GM19395 (cell line): ENCODE measurements around the gene FSIP1.

Source experiments
- ATAC-seq: cut with Tn5 transposase; IDR thresholded peaks from one replicate; pipeline ENCODE4 v1.9.1; 2021; ENCODE audit warnings: mild to moderate bottlenecking, moderate library complexity; ENCODE audit not compliant: unreplicated experiment

FSIP1 gene

GRCh38 chr15:39651881-39652280 lies 130.8 kb downstream of the FSIP1 start:
- ATAC-seq = no peak

- no peak for ATAC-seq
Measured at GRCh38 chr15:39651295-39651694, 131.3 kb downstream of the FSIP1 start.

DNA sequence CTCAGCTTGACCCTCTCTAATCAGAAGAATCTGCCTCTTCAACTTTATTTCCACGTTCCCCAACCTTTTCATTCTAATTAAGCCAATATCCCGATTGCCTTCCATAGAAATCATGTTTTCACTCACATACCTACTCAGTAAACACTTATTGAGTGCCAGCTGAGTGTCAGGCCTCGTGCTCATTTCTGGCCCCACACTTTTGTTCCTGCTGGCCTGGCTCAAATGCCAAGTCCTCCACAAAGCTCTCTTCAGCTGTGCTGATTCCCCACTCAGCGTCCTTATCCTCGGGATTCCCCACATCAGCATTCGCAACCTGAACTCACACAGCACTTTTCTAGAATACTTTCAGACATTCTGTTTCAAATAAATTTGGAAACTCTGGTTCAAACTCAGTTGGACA lies 132.9 kb downstream of the FSIP1 start:
- no peak for ATAC-seq

GRCh38 chr15:39646425-39646824 lies 136.2 kb downstream of the FSIP1 start:
- no peak for ATAC-seq

- no peak for ATAC-seq
Measured at GRCh38 chr15:39645976-39646257, 136.7 kb downstream of the FSIP1 start.

DNA sequence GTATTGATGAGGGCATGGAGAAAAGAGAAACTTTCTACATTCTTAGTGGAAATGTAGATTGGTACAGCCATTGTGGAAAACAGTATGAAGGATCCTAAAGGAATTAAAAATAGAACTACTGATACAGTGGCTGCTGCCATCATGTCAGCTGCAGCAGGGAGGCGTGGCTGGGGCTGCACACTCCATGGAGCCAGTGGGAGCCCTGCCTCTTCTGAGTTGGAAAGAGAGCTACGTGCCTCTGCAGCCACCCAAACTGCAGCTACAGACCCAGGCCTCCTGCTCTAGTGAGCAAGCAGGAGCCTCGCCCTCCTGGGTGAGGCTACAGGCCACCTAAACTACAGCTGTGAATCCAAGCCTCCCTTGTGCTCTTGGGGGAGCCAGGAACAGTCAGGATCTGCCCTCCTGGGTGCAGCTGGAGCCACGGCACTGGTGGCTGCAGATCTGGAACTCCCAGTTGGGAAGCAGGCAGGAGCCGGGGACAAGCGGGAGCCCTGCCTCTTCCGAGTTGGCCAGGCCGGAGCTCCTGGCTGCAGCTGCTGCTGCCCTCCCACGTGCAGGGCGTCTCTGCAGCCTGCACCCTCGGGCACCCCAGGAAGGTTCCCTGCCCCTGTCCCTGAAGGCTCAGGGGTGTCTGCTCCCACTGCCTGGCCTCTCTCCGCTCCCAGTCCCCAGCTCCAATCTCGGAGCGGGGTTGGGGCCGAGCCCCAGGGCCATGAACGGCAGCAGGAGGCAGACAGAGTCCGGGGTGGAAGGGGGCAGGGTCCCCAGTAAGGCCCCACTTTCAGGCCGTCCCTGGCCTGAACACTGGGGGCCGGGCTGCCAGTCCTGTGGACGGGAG lies 137.3 kb downstream of the FSIP1 start:
- ATAC-seq = no peak

- no peak for ATAC-seq
Measured at GRCh38 chr15:39644136-39644535, 138.5 kb downstream of the FSIP1 start.

- no peak for ATAC-seq
Measured at GRCh38 chr15:39643727-39644126, 138.9 kb downstream of the FSIP1 start.

DNA sequence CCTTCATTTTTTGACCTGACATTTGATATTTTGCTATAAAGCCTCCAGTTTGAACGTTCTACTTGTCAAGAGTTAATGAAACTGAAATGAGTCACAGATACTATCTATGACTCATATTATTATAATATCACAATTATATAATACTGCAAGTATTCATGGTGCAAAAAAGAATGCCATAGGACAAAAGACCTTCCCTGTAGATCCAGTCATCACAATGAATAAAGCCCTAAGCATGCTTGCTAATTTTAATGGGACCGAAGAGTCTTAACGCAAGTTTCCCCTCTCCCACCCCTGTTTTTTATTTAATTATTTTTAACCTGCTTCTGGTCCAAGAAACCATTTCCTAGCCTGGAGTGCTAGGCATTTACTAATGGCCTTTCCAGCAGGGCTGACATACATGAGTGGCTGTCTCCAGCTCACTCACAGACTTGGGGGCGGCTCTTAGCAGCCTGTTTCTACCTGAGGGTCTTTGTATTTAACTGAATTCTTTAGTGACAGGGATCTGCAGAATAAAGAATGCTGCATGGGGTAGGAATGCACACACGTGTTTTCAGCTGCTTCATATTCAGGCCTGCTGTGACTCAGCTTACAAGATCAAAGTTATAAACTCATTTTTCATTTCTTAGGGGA lies 140.5 kb downstream of the FSIP1 start:
- ATAC-seq = no peak

- ATAC-seq = no peak
Measured at GRCh38 chr15:39641191-39641889, 141.3 kb downstream of the FSIP1 start.

DNA sequence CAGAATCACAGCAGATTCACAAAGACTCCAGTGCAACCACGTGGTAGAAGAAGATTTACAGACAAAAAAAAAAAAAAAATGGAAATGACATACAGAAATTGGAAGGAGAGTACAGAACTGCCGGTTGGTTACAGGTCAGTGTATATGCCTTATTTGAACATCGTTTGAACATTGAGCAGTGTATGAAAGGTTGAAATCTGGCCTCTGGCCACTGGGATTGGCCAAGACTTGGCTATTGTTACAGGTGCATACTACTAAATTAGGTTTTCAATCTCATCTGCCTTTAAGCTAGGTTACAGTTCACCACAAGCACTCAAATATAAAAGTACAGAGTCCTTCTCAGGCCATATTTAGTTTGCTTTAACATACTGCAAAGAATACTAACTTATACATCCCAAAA lies 142.0 kb downstream of the FSIP1 start:
- no peak for ATAC-seq

- no peak for ATAC-seq
Measured at GRCh38 chr15:39639037-39639436, 143.6 kb downstream of the FSIP1 start.

GRCh38 chr15:39638041-39638440 lies 144.6 kb downstream of the FSIP1 start:
- no peak for ATAC-seq

DNA sequence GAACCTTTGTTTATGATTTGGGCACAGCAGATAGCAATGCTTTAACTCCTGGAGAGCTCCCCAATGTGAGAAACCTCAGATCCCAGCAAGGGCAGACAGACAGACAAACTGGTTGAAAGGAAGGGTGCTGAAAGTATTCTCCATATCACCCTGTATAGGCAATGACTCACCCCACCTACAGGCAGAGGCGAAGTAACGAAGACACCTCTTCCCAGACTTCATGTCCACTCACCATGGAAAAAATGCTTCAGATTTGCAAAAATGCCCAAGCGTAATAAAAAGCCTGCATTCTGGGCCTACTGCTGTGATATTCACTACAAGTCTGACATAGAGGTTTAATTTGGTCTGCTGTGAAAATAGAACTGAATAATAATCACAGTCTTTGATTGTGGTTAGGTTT lies 151.3 kb downstream of the FSIP1 start:
- no peak for ATAC-seq

DNA sequence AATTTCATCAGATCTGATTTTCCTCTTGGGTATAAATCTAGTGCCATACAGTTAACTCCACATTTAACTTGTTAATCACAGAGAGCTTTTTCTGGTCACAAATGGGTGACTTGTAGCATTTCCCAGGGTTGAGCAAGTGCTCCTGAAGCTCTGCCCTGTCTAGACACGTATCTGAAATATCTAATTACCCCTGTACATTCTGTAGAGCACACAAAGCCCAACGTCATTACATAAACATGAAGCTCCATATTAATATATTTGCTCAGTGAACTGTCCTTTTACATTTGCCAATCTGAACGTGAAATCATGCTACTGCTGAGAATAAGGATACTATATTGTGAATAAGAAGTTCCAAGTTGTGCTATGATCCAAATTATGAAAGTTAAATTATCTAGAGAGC lies 152.7 kb downstream of the FSIP1 start:
- ATAC-seq = no peak

- no peak for ATAC-seq
Measured at GRCh38 chr15:39629371-39629770, 153.3 kb downstream of the FSIP1 start.

DNA sequence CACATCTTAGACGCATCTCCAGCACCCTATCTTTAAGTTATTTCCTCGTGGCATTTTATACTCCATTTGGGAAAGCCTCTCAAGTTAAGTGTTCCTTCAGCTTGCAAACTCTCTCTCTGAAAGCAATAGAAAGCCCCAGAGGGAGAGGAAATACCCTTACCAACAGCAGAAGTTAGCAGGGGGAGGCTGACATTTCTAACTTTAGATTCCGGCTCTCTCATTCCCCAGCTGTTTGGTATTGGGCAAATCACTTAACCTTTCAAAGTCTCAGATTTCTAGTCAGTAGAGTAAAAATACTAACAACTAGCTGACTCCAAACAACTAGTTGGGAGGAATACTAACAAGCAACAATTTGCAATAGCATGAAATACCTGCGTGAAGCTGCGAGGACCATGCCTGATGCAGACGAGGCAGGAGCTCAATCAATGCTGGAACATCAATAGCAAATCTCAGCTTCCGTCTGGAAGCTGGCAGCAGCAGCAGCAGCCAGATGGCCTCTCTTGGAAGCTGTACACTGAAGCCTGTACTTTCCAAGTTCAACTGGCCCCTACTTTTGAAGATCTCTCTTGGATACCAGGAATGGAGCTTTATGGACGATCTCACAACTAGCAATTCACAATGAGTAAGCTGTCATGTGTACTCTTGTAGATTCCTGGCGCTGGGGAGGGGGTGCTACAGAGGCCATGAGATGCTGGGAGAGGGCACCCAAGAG lies 153.9 kb downstream of the FSIP1 start:
- no peak for ATAC-seq

GRCh38 chr15:39628144-39628508 lies 154.5 kb downstream of the FSIP1 start:
- no peak for ATAC-seq

DNA sequence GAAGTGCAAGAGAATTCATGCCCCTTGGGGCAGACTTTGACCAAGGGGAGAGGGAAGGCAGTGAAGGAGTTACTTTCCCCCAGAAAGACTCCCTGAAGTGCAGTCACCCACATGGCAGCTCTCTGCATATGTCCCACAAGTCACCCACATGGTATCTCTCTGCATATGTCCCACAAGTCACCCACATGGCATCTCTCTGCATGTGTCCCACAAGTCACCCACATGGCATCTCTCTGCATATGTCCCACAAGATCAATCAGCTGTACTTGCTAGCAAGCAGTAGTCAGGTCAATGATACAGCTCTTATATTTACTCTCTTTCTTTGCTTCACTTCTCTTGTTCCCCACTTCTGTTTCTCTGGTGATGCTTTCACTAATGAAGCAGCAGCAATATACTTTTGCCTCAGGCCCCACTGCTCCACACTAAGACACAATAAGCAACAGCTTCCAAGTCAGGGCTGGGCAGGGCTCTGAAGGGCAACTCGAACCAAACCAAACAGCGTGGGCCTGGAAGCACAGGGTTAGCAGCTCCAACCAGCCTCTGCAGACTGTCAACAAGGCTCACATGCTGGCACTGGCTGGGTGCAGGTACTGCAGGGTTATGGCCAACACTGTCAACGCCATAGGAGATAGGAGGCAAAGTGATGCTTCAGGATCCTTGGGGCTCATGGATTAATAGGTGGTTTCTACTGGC lies 155.0 kb downstream of the FSIP1 start:
- no peak for ATAC-seq

DNA sequence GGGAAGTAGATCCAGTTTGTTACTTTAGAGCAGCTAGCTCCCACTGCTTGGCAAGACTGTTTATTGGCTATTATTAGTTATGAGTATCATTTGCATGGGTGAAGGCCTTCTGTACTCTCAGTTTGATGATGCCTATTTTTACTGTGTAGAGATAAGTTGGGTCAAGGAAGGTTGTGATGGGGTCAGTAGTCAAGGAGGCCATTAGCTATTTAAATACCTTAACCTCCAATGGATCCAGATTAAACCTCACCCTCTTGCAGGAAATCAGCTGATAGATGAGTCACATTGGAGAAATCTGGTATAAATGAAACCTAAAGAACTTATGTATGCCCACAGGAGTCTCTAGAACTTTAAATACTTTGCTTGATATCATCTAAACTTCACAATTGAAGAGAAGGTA lies 156.8 kb downstream of the FSIP1 start:
- ATAC-seq = no peak

DNA sequence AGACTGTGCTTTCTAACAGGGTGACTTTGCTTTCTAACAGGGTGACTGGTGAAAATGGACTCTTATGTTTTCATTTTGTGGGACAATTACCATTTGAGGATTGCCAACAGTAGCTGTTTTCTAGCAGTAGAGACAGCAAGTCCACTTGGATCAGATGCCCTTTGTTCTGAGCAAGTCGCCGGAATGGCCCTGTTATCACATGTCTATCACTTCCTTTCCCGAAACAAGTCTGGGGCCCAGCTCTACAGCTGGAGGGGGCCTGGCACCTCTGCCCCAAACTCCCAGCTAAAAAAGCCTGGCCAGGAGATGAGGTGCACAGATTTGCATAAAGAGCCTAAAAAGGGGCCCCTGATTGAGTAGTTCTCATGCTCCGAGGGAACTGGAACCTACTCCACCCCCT lies 157.2 kb downstream of the FSIP1 start:
- no peak for ATAC-seq
